Testis (tissue), 3 donors: Measurements from ENCODE around the gene TCF15. TPM values are rescaled to one million over a fixed set of nuclear protein-coding genes. Genes with fewer than 3 reads are reported as not detected.

Source experiments
- DNase-seq: peaks from one replicate; pipeline ENCODE4 v3.0.0-alpha.2; 2019
- H3K27ac ChIP-seq, 2 donors: fragments of 200-600 bp; sonication (generic); one replicate each; pipeline ENCODE4 v1.5.1; 2019
- H3K27me3 ChIP-seq: fragments of 200-600 bp; sonication (generic); one replicate; pipeline ENCODE4 v1.5.1; 2019
- H3K36me3 ChIP-seq: fragments of 200-600 bp; sonication (generic); one replicate; pipeline ENCODE4 v1.5.1; 2017; ENCODE audit warnings: low read depth; ENCODE audit errors: missing control alignments
- H3K4me1 ChIP-seq: fragments of 200-600 bp; sonication (generic); one replicate; pipeline ENCODE4 v1.5.1; 2019
- H3K4me3 ChIP-seq, 2 donors: fragments of 200-600 bp; sonication (generic); one replicate each; pipeline ENCODE4 v1.5.1; 2017 to 2019
- H3K9me3 ChIP-seq: fragments of 200-600 bp; sonication (generic); one replicate; pipeline ENCODE4 v1.5.1; 2017
- CTCF ChIP-seq, 3 experiments: fragments of 450-650 bp in 2 of 3; fragments of 200-600 bp in 1 of 3; sonication (generic) in 1 of 3; IDR thresholded peaks; one replicate each; pipeline ENCODE4 v1.5.1; 2016 to 2019; ENCODE audit warnings: antibody characterized with exemption in 3 of 3, mild to moderate bottlenecking in 2 of 3, moderate library complexity in 1 of 3
- POLR2A ChIP-seq: fragments of 450-650 bp; IDR thresholded peaks from one replicate; pipeline ENCODE4 v1.6.1; 2017; ENCODE audit warnings: antibody characterized with exemption, mild to moderate bottlenecking, moderate library complexity
- WGBS, 2 donors: methylation state at CpG; one replicate each; pipeline ENCODE4 v1.1.5; 2018; 5-methylcytosine and 5-hydroxymethylcytosine counted together
- intact Hi-C: fragments of 100-400 bp; cut with DNase I; formaldehyde crosslinking; loops from one replicate; pipeline ENCODE4 v1.15.1; 2023; ENCODE audit warnings: low total_unique reads
- polyA plus RNA-seq: library from polyadenylated mRNA; stranded (reverse); fragments of 350-450 nt; fragmentation: Illumina TruSeq; extraction: RNeasy Lipid Tissue Mini Kit (QIAGEN cat#74804); gene quantifications from one replicate; pipeline ENCODE4 v1.2.3, GENCODE V29; 2014; ENCODE audit warnings: low read depth, low replicate concordance; ENCODE audit not compliant: insufficient read depth
- total RNA-seq, 2 donors: library from RNA; depleted of rRNA; stranded (reverse); fragments of >200 nt; gene quantifications; one replicate each; pipeline ENCODE4 v1.2.3, GENCODE V29; 2016

The TCF15 gene
- total and polyA plus RNA-seq, 3 donors from 2014 or later: 2.0 to 3.7 (median 2.7) TPM

GRCh38 chr20:555976-556385, 54.1 kb downstream of the TCF15 start:
- Histone ChIP-seq H3K4me3 (no peak overlapping the region), H3K9me3 (no peaks in the 10 kb centered on the region), H3K27me3 (no peaks in the 10 kb centered on the region), H3K36me3 (no peaks in the 10 kb centered on the region), H3K4me1 (no peaks in the 10 kb centered on the region), H3K27ac (no peak overlapping the region)
- 46 to 63% methylated on average over 6 of the region's 6 CpGs for WGBS, 2 donors
- intact Hi-C loops: no loop called here
- TF ChIP-seq POLR2A (no peak), CTCF (IDR thresholded peaks at IDR 0.05) (no peak)
- no peak for DNase-seq

Other genes with a start within 250 kb of the TCF15 start
- gene TRIB3, start 229.5 kb downstream of the TCF15 start, total RNA-seq: 1 to 10 TPM; 2.9 to 3.6 TPM
- 2.8 TPM for gene TRIB3, start 229.5 kb downstream of the TCF15 start, polyA plus RNA-seq
- 10 to 100 TPM; 87.2 to 93.7 TPM for gene RBCK1, start 202.0 kb downstream of the TCF15 start, total RNA-seq
- gene RBCK1, start 202.0 kb downstream of the TCF15 start, polyA plus RNA-seq: 77.8 TPM
- 10 to 100 TPM; 45.7 to 52.6 TPM for gene TBC1D20, start 147.8 kb downstream of the TCF15 start, total RNA-seq
- 43.5 TPM for gene TBC1D20, start 147.8 kb downstream of the TCF15 start, polyA plus RNA-seq
- 100 to 1,000 TPM; 143 to 172 TPM for gene CSNK2A1, start 66.5 kb downstream of the TCF15 start, total RNA-seq
- 192 TPM for gene CSNK2A1, start 66.5 kb downstream of the TCF15 start, polyA plus RNA-seq
- gene SRXN1, start 42.9 kb upstream of the TCF15 start, total RNA-seq: 10 to 100 TPM; 26.9 to 29.8 TPM
- 20.6 TPM for gene SRXN1, start 42.9 kb upstream of the TCF15 start, polyA plus RNA-seq
- gene SCRT2, start 65.5 kb upstream of the TCF15 start, total RNA-seq: under 1 TPM; 0.19 to 0.39 TPM
- 0.13 TPM for gene SCRT2, start 65.5 kb upstream of the TCF15 start, polyA plus RNA-seq
- 100 to 1,000 TPM; 187 to 247 TPM for gene SLC52A3, start 158.2 kb upstream of the TCF15 start, total RNA-seq
- 130 TPM for gene SLC52A3, start 158.2 kb upstream of the TCF15 start, polyA plus RNA-seq
- 1 to 10 TPM; 5.1 to 7.7 TPM for gene FAM110A, start 223.4 kb upstream of the TCF15 start, total RNA-seq
- gene FAM110A, start 223.4 kb upstream of the TCF15 start, polyA plus RNA-seq: 5.5 TPM